Ishikawa (cell line): ENCODE results near the gene CD101.

ENCODE experiments used
- CEBPB ChIP-seq: IDR thresholded peaks from 2 replicates; pipeline ENCODE4 v1.6.1; 2012
- FOXM1 ChIP-seq: IDR thresholded peaks from 2 replicates; pipeline ENCODE4 v1.6.1; 2012; ENCODE audit warnings: low read depth, borderline replicate concordance
- TF ChIP-seq, protein P1 (sequence below): IDR thresholded peaks from 2 replicates; pipeline ENCODE4 v1.6.1; 2012
- TF ChIP-seq, protein P2 (sequence below): IDR thresholded peaks from 2 replicates; pipeline ENCODE4 v1.6.1; 2012
- TF ChIP-seq, protein P3 (sequence below): IDR thresholded peaks from 2 replicates; pipeline ENCODE4 v1.6.1; 2012; ENCODE audit warnings: low read depth, mild to moderate bottlenecking

DNA sequence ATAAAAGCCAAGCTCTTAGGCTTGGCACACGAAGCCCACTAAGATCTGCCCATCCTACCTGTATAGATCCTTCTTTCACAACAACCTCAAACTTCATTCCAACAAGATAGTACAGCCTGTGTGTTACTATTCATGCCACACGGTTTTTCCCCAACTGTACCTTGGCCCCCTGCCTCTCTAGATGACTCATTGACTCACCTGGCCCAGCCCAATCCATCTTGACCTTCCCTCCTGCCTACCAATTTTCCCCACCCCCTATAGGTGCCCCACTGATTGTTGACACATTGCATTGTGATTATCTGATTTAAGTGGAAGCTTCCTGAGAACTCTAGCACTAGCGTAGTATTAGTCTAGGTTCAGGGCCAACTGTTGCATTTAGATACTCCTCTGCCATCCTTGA lies 2.0 kb upstream of the CD101 start:
- TF ChIP-seq, protein P1, sequence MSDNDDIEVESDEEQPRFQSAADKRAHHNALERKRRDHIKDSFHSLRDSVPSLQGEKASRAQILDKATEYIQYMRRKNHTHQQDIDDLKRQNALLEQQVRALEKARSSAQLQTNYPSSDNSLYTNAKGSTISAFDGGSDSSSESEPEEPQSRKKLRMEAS, result no peak
- TF ChIP-seq, protein P2, sequence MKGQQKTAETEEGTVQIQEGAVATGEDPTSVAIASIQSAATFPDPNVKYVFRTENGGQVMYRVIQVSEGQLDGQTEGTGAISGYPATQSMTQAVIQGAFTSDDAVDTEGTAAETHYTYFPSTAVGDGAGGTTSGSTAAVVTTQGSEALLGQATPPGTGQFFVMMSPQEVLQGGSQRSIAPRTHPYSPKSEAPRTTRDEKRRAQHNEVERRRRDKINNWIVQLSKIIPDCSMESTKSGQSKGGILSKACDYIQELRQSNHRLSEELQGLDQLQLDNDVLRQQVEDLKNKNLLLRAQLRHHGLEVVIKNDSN, result no peak
- no peak for TF ChIP-seq CEBPB
- TF ChIP-seq, protein P3, sequence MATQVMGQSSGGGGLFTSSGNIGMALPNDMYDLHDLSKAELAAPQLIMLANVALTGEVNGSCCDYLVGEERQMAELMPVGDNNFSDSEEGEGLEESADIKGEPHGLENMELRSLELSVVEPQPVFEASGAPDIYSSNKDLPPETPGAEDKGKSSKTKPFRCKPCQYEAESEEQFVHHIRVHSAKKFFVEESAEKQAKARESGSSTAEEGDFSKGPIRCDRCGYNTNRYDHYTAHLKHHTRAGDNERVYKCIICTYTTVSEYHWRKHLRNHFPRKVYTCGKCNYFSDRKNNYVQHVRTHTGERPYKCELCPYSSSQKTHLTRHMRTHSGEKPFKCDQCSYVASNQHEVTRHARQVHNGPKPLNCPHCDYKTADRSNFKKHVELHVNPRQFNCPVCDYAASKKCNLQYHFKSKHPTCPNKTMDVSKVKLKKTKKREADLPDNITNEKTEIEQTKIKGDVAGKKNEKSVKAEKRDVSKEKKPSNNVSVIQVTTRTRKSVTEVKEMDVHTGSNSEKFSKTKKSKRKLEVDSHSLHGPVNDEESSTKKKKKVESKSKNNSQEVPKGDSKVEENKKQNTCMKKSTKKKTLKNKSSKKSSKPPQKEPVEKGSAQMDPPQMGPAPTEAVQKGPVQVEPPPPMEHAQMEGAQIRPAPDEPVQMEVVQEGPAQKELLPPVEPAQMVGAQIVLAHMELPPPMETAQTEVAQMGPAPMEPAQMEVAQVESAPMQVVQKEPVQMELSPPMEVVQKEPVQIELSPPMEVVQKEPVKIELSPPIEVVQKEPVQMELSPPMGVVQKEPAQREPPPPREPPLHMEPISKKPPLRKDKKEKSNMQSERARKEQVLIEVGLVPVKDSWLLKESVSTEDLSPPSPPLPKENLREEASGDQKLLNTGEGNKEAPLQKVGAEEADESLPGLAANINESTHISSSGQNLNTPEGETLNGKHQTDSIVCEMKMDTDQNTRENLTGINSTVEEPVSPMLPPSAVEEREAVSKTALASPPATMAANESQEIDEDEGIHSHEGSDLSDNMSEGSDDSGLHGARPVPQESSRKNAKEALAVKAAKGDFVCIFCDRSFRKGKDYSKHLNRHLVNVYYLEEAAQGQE, result no peak
- no peak for TF ChIP-seq FOXM1
